Large intestine (tissue), 3 donors: ENCODE measurements around the gene DCTN2. TPM values are rescaled to one million over a fixed set of nuclear protein-coding genes. Genes with fewer than 3 reads are reported as not detected.

Experiments used
- DNase-seq, 2 donors: peaks; one replicate each; pipeline versions ENCODE4 v3.0.0 to v3.0.0-alpha.2; 2013
- H3K27ac ChIP-seq: one replicate; pipeline ENCODE4 v1.5.1; 2013; ENCODE audit warnings: low read length
- H3K27me3 ChIP-seq: 2 replicates; pipeline ENCODE4 v1.6.1; 2013; ENCODE audit warnings: low read length; ENCODE audit not compliant: control insufficient read depth, insufficient read depth
- H3K36me3 ChIP-seq: 2 replicates; pipeline ENCODE4 v1.6.1; 2013; ENCODE audit warnings: low read length; ENCODE audit not compliant: control insufficient read depth, insufficient read depth
- H3K4me1 ChIP-seq: one replicate; pipeline ENCODE4 v1.6.1; 2013; ENCODE audit warnings: low read length; ENCODE audit not compliant: control insufficient read depth, insufficient read depth
- H3K4me3 ChIP-seq: one replicate; pipeline ENCODE4 v1.5.1; 2013; ENCODE audit warnings: low read length
- H3K9me3 ChIP-seq: one replicate; pipeline ENCODE4 v1.6.1; 2013; ENCODE audit warnings: mild to moderate bottlenecking, low read depth, low read length, moderate library complexity; ENCODE audit not compliant: control insufficient read depth
- WGBS: methylation state at CpG from one replicate; pipeline ENCODE4 v1.1.5; 2013; ENCODE audit warnings: low lambda C conversion rate; ENCODE audit not compliant: insufficient coverage; 5-methylcytosine and 5-hydroxymethylcytosine counted together
- polyA plus RNA-seq: library from polyadenylated mRNA; unstranded; fragments of 120-200 nt; gene quantifications from one replicate; pipeline ENCODE4 v1.2.1, GENCODE V29; 2013

The DCTN2 gene
- polyA plus RNA-seq, 1 donor = 136 TPM

GRCh38 chr12:57528831-57529555 is 18.0 kb downstream of the DCTN2 start:
- Histone ChIP-seq H3K27ac (no peak overlapping the region), H3K27me3 (no peaks in the 10 kb centered on the region), H3K4me3 (no peak overlapping the region), H3K9me3 (no peaks in the 10 kb centered on the region), H3K36me3 (peaks cover 95% of the 10 kb centered on the region), H3K4me1 (peaks cover 14% of the 10 kb centered on the region)
- 67% methylated on average over 1 of the region's 10 CpGs for WGBS
- DNase-seq = no peak

- H3K4me1 ChIP-seq = peaks cover 19% of the 10 kb centered on the region
- H3K27me3 ChIP-seq = no peaks in the 10 kb centered on the region
- peaks cover 91% of the 10 kb centered on the region for H3K36me3 ChIP-seq
- H3K9me3 ChIP-seq = no peaks in the 10 kb centered on the region
- no CpG with 5 or more reads among the region's 12 CpGs for WGBS
- no peak for DNase-seq
- no peak overlapping the region for H3K4me3 ChIP-seq
- no peak overlapping the region for H3K27ac ChIP-seq
These were observed 18.8 kb downstream of the DCTN2 start for GRCh38 chr12:57528176-57528575.

GRCh38 chr12:57527184-57527583 is 19.8 kb downstream of the DCTN2 start:
- H3K27me3 ChIP-seq = no peaks in the 10 kb centered on the region
- no peak overlapping the region for H3K27ac ChIP-seq
- DNase-seq = no peak
- H3K36me3 ChIP-seq = peaks cover 81% of the 10 kb centered on the region
- peaks cover 21% of the 10 kb centered on the region for H3K4me1 ChIP-seq
- WGBS = no CpG with 5 or more reads among the region's 5 CpGs
- H3K9me3 ChIP-seq = no peaks in the 10 kb centered on the region
- no peak overlapping the region for H3K4me3 ChIP-seq

GRCh38 chr12:57526477-57527126 is 20.4 kb downstream of the DCTN2 start:
- Histone ChIP-seq H3K27me3 (no peaks in the 10 kb centered on the region), H3K4me3 (no peak overlapping the region), H3K27ac (no peak overlapping the region), H3K36me3 (peaks cover 75% of the 10 kb centered on the region), H3K9me3 (no peaks in the 10 kb centered on the region), H3K4me1 (peaks cover 26% of the 10 kb centered on the region)
- no CpG with 5 or more reads among the region's 4 CpGs for WGBS
- no peak for DNase-seq

GRCh38 chr12:57525615-57526383 is 21.2 kb downstream of the DCTN2 start:
- DNase-seq = no peak
- Histone ChIP-seq H3K9me3 (no peaks in the 10 kb centered on the region), H3K4me3 (no peak overlapping the region), H3K36me3 (peaks cover 67% of the 10 kb centered on the region), H3K27me3 (no peaks in the 10 kb centered on the region), H3K27ac (no peak overlapping the region), H3K4me1 (peaks cover 34% of the 10 kb centered on the region)
- WGBS = no CpG with 5 or more reads among the region's 16 CpGs

GRCh38 chr12:57524814-57525614 is 22.0 kb downstream of the DCTN2 start:
- H3K27ac ChIP-seq = peak overlapping the region; percentile 100
- peaks cover 34% of the 10 kb centered on the region for H3K4me1 ChIP-seq
- DNase-seq = peak in 1 of 2 donors; percentile 17
- no peak overlapping the region for H3K4me3 ChIP-seq
- no peaks in the 10 kb centered on the region for H3K9me3 ChIP-seq
- WGBS = no CpG with 5 or more reads among the region's 11 CpGs
- H3K27me3 ChIP-seq = no peaks in the 10 kb centered on the region
- peaks cover 59% of the 10 kb centered on the region for H3K36me3 ChIP-seq

- 11% methylated on average over 2 of the region's 14 CpGs for WGBS
These were observed 23.0 kb downstream of the DCTN2 start for GRCh38 chr12:57523706-57524614.

GRCh38 chr12:57522887-57523705 is 23.9 kb downstream of the DCTN2 start:
- DNase-seq = peak; percentile 71 to 73
- peaks cover 42% of the 10 kb centered on the region for H3K4me1 ChIP-seq
- H3K9me3 ChIP-seq = no peaks in the 10 kb centered on the region
- peak overlapping the region; percentile 100 for H3K27ac ChIP-seq
- peak overlapping the region; percentile 73 for H3K4me3 ChIP-seq
- H3K36me3 ChIP-seq = peaks cover 41% of the 10 kb centered on the region
- WGBS = no CpG with 5 or more reads among the region's 38 CpGs
- H3K27me3 ChIP-seq = no peaks in the 10 kb centered on the region

More at GRCh38 chr12:57523706-57524614, 23.0 kb downstream of the DCTN2 start:
- Histone ChIP-seq H3K9me3 (no peaks in the 10 kb centered on the region), H3K4me3 (peak overlapping the region; percentile 73), H3K36me3 (peaks cover 48% of the 10 kb centered on the region), H3K4me1 (peaks cover 35% of the 10 kb centered on the region), H3K27ac (peak overlapping the region; percentile 100), H3K27me3 (no peaks in the 10 kb centered on the region)
- DNase-seq = peak in 1 of 2 donors; percentile 41
